Sigmoid colon (tissue), 7 donors: ENCODE results near the gene SHC3. TPM values are rescaled to one million over a fixed set of nuclear protein-coding genes. Genes with fewer than 3 reads are reported as not detected.

Source experiments
- DNase-seq: peaks from one replicate; pipeline ENCODE4 v3.0.0-alpha.2; 2019
- H3K27ac ChIP-seq, 4 donors: fragments of 200-600 bp; sonication (generic); one replicate each; pipeline ENCODE4 v1.5.1; 2016 to 2019; ENCODE audit warnings: mild to moderate bottlenecking in 1 of 4
- H3K27me3 ChIP-seq, 3 donors: fragments of 200-600 bp; sonication (generic); one replicate each; pipeline ENCODE4 v1.5.1; 2019; ENCODE audit warnings: mild to moderate bottlenecking in 1 of 3
- H3K36me3 ChIP-seq, 4 donors: fragments of 200-600 bp; sonication (generic); one replicate each; pipeline ENCODE4 v1.5.1; 2016 to 2019
- H3K4me1 ChIP-seq, 4 donors: fragments of 200-600 bp; sonication (generic); one replicate each; pipeline ENCODE4 v1.5.1; 2017 to 2019
- H3K4me3 ChIP-seq, 4 donors: fragments of 200-600 bp; sonication (generic); one replicate each; pipeline ENCODE4 v1.5.1; 2017 to 2019; ENCODE audit warnings: mild to moderate bottlenecking in 2 of 4, moderate library complexity in 1 of 4
- H3K9me3 ChIP-seq, 4 donors: fragments of 200-600 bp in 3 of 4; sonication (generic) in 3 of 4; one replicate each; pipeline versions ENCODE4 v1.5.1 to v1.6.1; 2013 to 2019
- CTCF ChIP-seq, 4 experiments: fragments of 450-650 bp in 3 of 4; fragments of 200-600 bp in 1 of 4; IDR thresholded peaks; one replicate each; pipeline ENCODE4 v1.5.1; 2016 to 2019; ENCODE audit warnings: antibody characterized with exemption in 4 of 4, mild to moderate bottlenecking in 3 of 4, moderate library complexity in 2 of 4
- EP300 ChIP-seq, 4 donors: sonication (generic); formaldehyde crosslinking; IDR thresholded peaks; one replicate each; pipeline ENCODE4 v1.6.1; 2017; ENCODE audit warnings: antibody characterized with exemption in 4 of 4
- POLR2A ChIP-seq, 2 donors: fragments of 450-650 bp; IDR thresholded peaks; one replicate each; pipeline ENCODE4 v1.6.1; 2016; ENCODE audit warnings: antibody characterized with exemption in 2 of 2, mild to moderate bottlenecking in 2 of 2, moderate library complexity in 2 of 2
- POLR2AphosphoS5 ChIP-seq, 4 donors: sonication (generic); formaldehyde crosslinking; IDR thresholded peaks; one replicate each; pipeline ENCODE4 v1.6.1; 2017; ENCODE audit warnings: antibody characterized with exemption in 4 of 4
- WGBS, 2 donors: extraction: QIAGEN DNeasy Blood & Tissue Kit; methylation state at CpG; one replicate each; pipeline ENCODE4 v1.1.7; 2013; 5-methylcytosine and 5-hydroxymethylcytosine counted together
- intact Hi-C: fragments of 100-400 bp; cut with DNase I; formaldehyde crosslinking; loops from one replicate; pipeline ENCODE4 v1.15.1; 2023
- polyA plus RNA-seq, 3 donors: library from polyadenylated mRNA; stranded (reverse); fragments of 200-250 nt; gene quantifications; one replicate each; pipeline ENCODE4 v1.2.3, GENCODE V29; 2013
- total RNA-seq, 4 donors: library from RNA; depleted of rRNA; stranded (reverse); fragments of >200 nt; gene quantifications; one replicate each; pipeline ENCODE4 v1.1.0, GENCODE V29; 2016
- donor health status: healthy with polysubstance abuse.
- donor health status: Bipolar disorder and iron deficiency.
- donor health status: healthy.

SHC3 gene
- total and polyA plus RNA-seq, 7 donors = 0.32 to 14.7 (median 2.1) TPM; not detected in 1

- Histone ChIP-seq H3K4me3 (peak overlapping the region in 3 of 4 donors; percentile 34 to 48 (median 45)), H3K4me1 (peaks cover 0 to 41% (median 36%) of the 10 kb centered on the region in 4 donors), H3K27ac (peak overlapping the region in 3 of 4 donors; percentile 59 to 77 (median 72)), H3K36me3 (no peaks in the 10 kb centered on the region), H3K27me3 (peaks cover 33 to 60% (median 35%) of the 10 kb centered on the region in 3 donors), H3K9me3 (no peaks in the 10 kb centered on the region)
- intact Hi-C loops = loop anchor here (5.0 kb wide), 1 partner anchor 42 kb away; no protein-coding TSS in a partner anchor
- no peak for TF ChIP-seq EP300 (IDR thresholded peaks at IDR 0.05)
- no peak for TF ChIP-seq POLR2AphosphoS5 (IDR thresholded peaks at IDR 0.05)
- TF ChIP-seq CTCF (IDR thresholded peaks at IDR 0.05) = no peak
- no peak for TF ChIP-seq POLR2A (IDR thresholded peaks at IDR 0.05)
- 54 to 66% methylated on average over 11 of the region's 11 CpGs for WGBS, 2 donors
- no peak for DNase-seq
Observed at GRCh38 chr9:89178830-89179539, 367 bp upstream of the SHC3 start.

- peaks cover 0 to 41% (median 36%) of the 10 kb centered on the region in 4 donors for H3K4me1 ChIP-seq
- intact Hi-C loops = loop anchor here (5.0 kb wide), 1 partner anchor 40 kb away; no protein-coding TSS in a partner anchor
- peak overlapping the region; percentile 10 to 48 (median 40) for H3K4me3 ChIP-seq
- no peaks in the 10 kb centered on the region for H3K36me3 ChIP-seq
- H3K9me3 ChIP-seq = no peaks in the 10 kb centered on the region
- TF ChIP-seq POLR2A (IDR thresholded peaks at IDR 0.05) (no peak), CTCF (IDR thresholded peaks at IDR 0.05) (no peak), EP300 (IDR thresholded peaks at IDR 0.05) (no peak), POLR2AphosphoS5 (IDR thresholded peaks at IDR 0.05) (no peak)
- 5 to 8% methylated on average over 38 of the region's 38 CpGs for WGBS, 2 donors
- H3K27ac ChIP-seq = peak overlapping the region in 3 of 4 donors; percentile 25 to 43 (median 28)
- DNase-seq = no peak
- H3K27me3 ChIP-seq = peaks cover 33 to 67% (median 36%) of the 10 kb centered on the region in 3 donors
Observed at GRCh38 chr9:89177012-89177943, 1.3 kb downstream of the SHC3 start.

- Histone ChIP-seq H3K9me3 (no peaks in the 10 kb centered on the region), H3K27me3 (peaks cover 33 to 71% (median 36%) of the 10 kb centered on the region in 3 donors), H3K36me3 (no peaks in the 10 kb centered on the region), H3K27ac (no peak overlapping the region), H3K4me3 (no peak overlapping the region), H3K4me1 (peaks cover 0 to 38% (median 35%) of the 10 kb centered on the region in 4 donors)
- TF ChIP-seq EP300 (IDR thresholded peaks at IDR 0.05) = no peak
- TF ChIP-seq POLR2AphosphoS5 (IDR thresholded peaks at IDR 0.05) = peak in 1 of 4 donors; percentile 5
- 84 to 88% methylated on average over 5 of the region's 5 CpGs for WGBS, 2 donors
- intact Hi-C loops = loop anchor here (5.0 kb wide), 1 partner anchor 39 kb away; no protein-coding TSS in a partner anchor
- DNase-seq = no peak
Observed at GRCh38 chr9:89175828-89176261, 2.8 kb downstream of the SHC3 start.

- Histone ChIP-seq H3K36me3 (no peaks in the 10 kb centered on the region), H3K4me1 (peaks cover 0 to 23% (median 22%) of the 10 kb centered on the region in 4 donors), H3K9me3 (no peaks in the 10 kb centered on the region), H3K27me3 (peaks cover 33 to 65% (median 36%) of the 10 kb centered on the region in 3 donors), H3K4me3 (no peak overlapping the region), H3K27ac (no peak overlapping the region)
- intact Hi-C loops = no loop called here
- no peak for DNase-seq
- 71 to 74% methylated on average over 6 of the region's 6 CpGs for WGBS, 2 donors
- no peak for TF ChIP-seq POLR2AphosphoS5 (IDR thresholded peaks at IDR 0.05)
- no peak for TF ChIP-seq POLR2A (IDR thresholded peaks at IDR 0.05)
- TF ChIP-seq CTCF (IDR thresholded peaks at IDR 0.05) = no peak
Observed at GRCh38 chr9:89174291-89174690, 4.3 kb downstream of the SHC3 start.
